Activated B cell treated with CpG ODN at 0.5 μM for 24 hours (primary cell): ENCODE data around the gene OSBPL6. TPM values are rescaled to one million over a fixed set of nuclear protein-coding genes. Genes with fewer than 3 reads are reported as not detected.

Source experiments
- ATAC-seq: fragments of 200-7000 bp; cut with Tn5 transposase; one replicate; pipeline ENCODE4 v1.10.0; 2021; ENCODE audit warnings: low read depth, mild to moderate bottlenecking, moderate library complexity
- CTCF ChIA-PET: fragments of 350-600 bp; sonication (Branson Sonifier 250); formaldehyde crosslinking; loops from one replicate; lab custom pipeline; 2021; ENCODE audit warnings: antibody characterized with exemption; lab: Charles Lee
- POLR2A ChIA-PET: fragments of 350-600 bp; sonication (Branson Sonifier 250); formaldehyde crosslinking; loops from one replicate; lab custom pipeline; 2021; ENCODE audit warnings: antibody characterized with exemption; lab: Charles Lee
- DNase-seq: peaks from one replicate; pipeline ENCODE4 v3.0.0; 2022
- H3K27ac Mint-ChIP-seq: one replicate; pipeline ENCODE4 v1.8.0; 2020; ENCODE audit warnings: mixed read lengths
- H3K27me3 Mint-ChIP-seq: one replicate; pipeline ENCODE4 v1.8.0; 2021; ENCODE audit warnings: mixed read lengths
- H3K36me3 Mint-ChIP-seq: one replicate; pipeline ENCODE4 v1.8.0; 2021; ENCODE audit warnings: low read depth, mixed read lengths
- H3K4me1 Mint-ChIP-seq: one replicate; pipeline ENCODE4 v1.8.0; 2021; ENCODE audit warnings: mixed read lengths
- H3K4me3 Mint-ChIP-seq: one replicate; pipeline ENCODE4 v1.8.0; 2020; ENCODE audit warnings: mild to moderate bottlenecking, mixed read lengths
- H3K9me3 Mint-ChIP-seq: one replicate; pipeline ENCODE4 v1.8.0; 2020; ENCODE audit warnings: mixed read lengths
- intact Hi-C: fragments of 100-400 bp; cut with micrococcal nuclease; formaldehyde crosslinking; loops from one replicate; pipeline ENCODE4 v1.15.1; 2024
- total RNA-seq: library from RNA; stranded (reverse); gene quantifications from 2 replicates; pipeline ENCODE4 v1.2.3, GENCODE V29; 2022
- TF ChIP-seq, protein P1 (sequence below): fragments of 200-600 bp; IDR thresholded peaks from one replicate; pipeline ENCODE4 v1.8.0; 2022; ENCODE audit warnings: antibody characterized with exemption, mild to moderate bottlenecking

The OSBPL6 gene
- total RNA-seq, 1 donor from 2014 or later: not detected

DNA sequence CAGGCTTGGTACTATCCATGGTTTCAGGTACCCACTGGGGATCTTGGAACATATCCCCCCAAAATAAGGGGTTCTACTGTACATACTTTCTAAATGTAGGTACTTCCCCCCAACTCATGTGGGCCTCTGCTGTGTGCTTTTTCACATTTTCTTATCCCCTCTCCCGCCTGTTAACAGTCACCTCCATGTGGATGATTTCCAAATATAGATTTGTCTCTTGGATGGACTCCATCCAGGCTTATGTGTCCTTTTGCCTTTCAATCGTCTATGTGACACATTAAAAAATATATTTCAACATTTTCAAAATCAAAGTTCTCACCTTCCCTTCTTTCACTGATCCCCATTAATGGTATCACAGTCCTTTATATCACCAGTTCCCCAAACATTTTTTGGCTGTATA is 44.4 kb downstream of the OSBPL6 start:
- peaks cover 3% of the 10 kb centered on the region for H3K27me3 Mint-ChIP-seq
- H3K4me3 Mint-ChIP-seq: no peak overlapping the region
- ChIA-PET POLR2A (no interaction called here), CTCF (no interaction called here)
- intact Hi-C loops: no loop called here
- H3K27ac Mint-ChIP-seq: no peak overlapping the region
- no peak for DNase-seq
- ATAC-seq: no peak
- no peaks in the 10 kb centered on the region for H3K4me1 Mint-ChIP-seq
- TF ChIP-seq, protein P1, sequence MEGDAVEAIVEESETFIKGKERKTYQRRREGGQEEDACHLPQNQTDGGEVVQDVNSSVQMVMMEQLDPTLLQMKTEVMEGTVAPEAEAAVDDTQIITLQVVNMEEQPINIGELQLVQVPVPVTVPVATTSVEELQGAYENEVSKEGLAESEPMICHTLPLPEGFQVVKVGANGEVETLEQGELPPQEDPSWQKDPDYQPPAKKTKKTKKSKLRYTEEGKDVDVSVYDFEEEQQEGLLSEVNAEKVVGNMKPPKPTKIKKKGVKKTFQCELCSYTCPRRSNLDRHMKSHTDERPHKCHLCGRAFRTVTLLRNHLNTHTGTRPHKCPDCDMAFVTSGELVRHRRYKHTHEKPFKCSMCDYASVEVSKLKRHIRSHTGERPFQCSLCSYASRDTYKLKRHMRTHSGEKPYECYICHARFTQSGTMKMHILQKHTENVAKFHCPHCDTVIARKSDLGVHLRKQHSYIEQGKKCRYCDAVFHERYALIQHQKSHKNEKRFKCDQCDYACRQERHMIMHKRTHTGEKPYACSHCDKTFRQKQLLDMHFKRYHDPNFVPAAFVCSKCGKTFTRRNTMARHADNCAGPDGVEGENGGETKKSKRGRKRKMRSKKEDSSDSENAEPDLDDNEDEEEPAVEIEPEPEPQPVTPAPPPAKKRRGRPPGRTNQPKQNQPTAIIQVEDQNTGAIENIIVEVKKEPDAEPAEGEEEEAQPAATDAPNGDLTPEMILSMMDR: no peak
- H3K36me3 Mint-ChIP-seq: no peaks in the 10 kb centered on the region
- H3K9me3 Mint-ChIP-seq: no peaks in the 10 kb centered on the region

DNA sequence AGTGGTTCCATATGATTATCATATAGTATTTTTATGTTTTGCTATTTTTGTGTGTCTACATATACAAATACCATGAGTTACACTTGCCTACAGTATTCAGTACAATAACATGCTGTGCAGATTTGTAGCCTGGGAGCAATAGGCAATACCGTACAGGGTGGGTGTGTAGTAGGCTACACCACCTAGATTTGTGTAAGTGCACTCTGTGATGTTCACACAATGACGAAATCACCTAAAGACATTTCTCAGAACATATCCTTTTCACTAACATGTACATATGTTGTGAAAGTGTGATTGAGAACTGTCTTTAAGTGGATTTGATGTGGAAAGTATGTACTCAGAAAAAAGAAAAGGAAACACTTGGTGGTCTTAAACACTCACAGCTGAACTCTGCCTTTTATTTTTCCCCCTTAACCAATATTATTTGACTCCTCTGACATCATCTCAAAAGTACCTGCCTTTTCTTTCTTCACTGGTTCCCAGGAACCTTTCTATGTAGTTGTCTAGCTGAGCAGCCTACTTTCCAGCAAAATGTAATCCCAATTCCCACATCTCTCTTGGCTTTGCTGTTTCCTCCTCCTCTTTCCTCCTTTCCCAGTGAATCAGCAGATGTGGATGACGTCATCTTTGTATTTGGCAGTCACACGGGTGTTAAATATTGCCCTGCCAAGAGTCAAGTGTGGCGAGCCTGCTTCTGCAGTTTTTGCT is 47.7 kb downstream of the OSBPL6 start:
- intact Hi-C loops: no loop called here
- H3K4me1 Mint-ChIP-seq: no peaks in the 10 kb centered on the region
- DNase-seq: no peak
- TF ChIP-seq, protein P1: no peak
- no peaks in the 10 kb centered on the region for H3K36me3 Mint-ChIP-seq
- ATAC-seq: no peak
- H3K4me3 Mint-ChIP-seq: no peak overlapping the region
- POLR2A ChIA-PET: no interaction called here
- H3K9me3 Mint-ChIP-seq: no peaks in the 10 kb centered on the region
- H3K27me3 Mint-ChIP-seq: peaks cover 6% of the 10 kb centered on the region
- no peak overlapping the region for H3K27ac Mint-ChIP-seq
- CTCF ChIA-PET: no interaction called here

DNA sequence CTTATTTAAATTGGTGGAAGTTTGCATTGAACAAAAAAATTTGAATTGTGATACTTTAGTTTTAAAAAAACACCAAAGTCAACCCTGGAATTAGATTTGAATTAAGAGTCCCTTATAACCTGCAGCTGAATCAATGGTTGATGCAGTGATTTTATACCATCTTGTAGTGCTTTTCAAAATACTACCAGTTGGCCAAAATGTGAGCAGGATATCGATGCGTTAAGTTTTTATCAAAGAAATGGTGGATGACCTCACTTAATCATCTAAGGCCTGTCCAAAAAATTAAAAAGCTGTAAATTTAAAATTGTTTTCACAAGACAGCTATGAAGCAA is 48.2 kb downstream of the OSBPL6 start:
- ATAC-seq (no peak), DNase-seq (no peak)
- intact Hi-C loops: no loop called here
- TF ChIP-seq, protein P1: no peak
- Mint-ChIP-seq H3K4me1 (no peaks in the 10 kb centered on the region), H3K27ac (no peak overlapping the region), H3K9me3 (no peaks in the 10 kb centered on the region), H3K4me3 (no peak overlapping the region), H3K27me3 (peaks cover 6% of the 10 kb centered on the region), H3K36me3 (no peaks in the 10 kb centered on the region)
- CTCF ChIA-PET: no interaction called here
- POLR2A ChIA-PET: no interaction called here

DNA sequence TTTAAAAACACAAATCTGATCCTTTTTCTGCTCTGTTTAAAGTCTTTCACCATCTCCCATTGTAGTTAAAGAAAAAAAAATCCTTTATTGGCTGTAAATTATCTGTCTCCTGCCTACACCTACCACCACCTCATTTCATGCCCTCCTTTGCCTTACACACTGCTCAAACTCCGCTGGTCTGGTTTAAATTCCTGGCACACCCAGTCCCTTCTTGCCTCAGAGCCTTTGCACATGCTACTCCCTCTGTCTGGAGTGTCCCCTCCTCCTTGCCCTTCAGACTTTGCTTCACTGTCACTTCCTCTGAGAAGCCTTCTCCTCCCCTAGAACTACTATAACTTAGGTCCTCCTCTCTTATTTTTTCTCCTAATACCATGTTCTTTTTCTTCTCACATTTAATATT is 49.6 kb downstream of the OSBPL6 start:
- H3K9me3 Mint-ChIP-seq: no peaks in the 10 kb centered on the region
- no peaks in the 10 kb centered on the region for H3K4me1 Mint-ChIP-seq
- H3K4me3 Mint-ChIP-seq: no peak overlapping the region
- TF ChIP-seq, protein P1: no peak
- no peak overlapping the region for H3K27ac Mint-ChIP-seq
- ChIA-PET CTCF (no interaction called here), POLR2A (no interaction called here)
- H3K36me3 Mint-ChIP-seq: no peaks in the 10 kb centered on the region
- ATAC-seq (no peak), DNase-seq (no peak)
- peaks cover 6% of the 10 kb centered on the region for H3K27me3 Mint-ChIP-seq
- intact Hi-C loops: no loop called here

DNA sequence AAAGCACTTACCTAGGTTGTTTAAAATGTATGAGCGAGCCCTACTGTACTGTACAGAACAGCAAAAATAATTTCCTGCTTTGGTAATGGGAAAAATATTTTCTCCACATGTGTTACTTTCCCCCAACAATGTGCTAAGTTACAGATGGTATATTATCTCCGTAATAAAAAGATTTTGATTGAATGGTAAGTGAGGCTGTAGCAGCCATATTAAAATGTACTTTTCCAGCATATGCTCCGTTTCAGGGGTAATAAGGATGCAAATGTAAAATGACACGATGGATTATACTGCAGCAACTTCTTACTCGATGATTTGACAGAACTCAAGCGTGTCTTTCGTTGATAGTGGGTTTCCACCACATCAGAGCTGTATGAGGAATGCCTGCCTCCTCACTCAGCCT is 50.5 kb downstream of the OSBPL6 start:
- intact Hi-C loops: no loop called here
- no peak for DNase-seq
- H3K4me1 Mint-ChIP-seq: no peaks in the 10 kb centered on the region
- H3K4me3 Mint-ChIP-seq: no peak overlapping the region
- H3K27ac Mint-ChIP-seq: no peak overlapping the region
- no peaks in the 10 kb centered on the region for H3K9me3 Mint-ChIP-seq
- ChIA-PET POLR2A (no interaction called here), CTCF (no interaction called here)
- H3K36me3 Mint-ChIP-seq: no peaks in the 10 kb centered on the region
- TF ChIP-seq, protein P1: no peak
- peaks cover 6% of the 10 kb centered on the region for H3K27me3 Mint-ChIP-seq
- ATAC-seq: no peak
